ENCODE data around the gene ADAMTS17. TPM values are rescaled to one million over a fixed set of nuclear protein-coding genes. Genes with fewer than 3 reads are reported as not detected.

Gene ADAMTS17
- total RNA-seq, 8 experiments from 2014 or later: 0.33 to 2.1 (median 1.1) TPM

DNA sequence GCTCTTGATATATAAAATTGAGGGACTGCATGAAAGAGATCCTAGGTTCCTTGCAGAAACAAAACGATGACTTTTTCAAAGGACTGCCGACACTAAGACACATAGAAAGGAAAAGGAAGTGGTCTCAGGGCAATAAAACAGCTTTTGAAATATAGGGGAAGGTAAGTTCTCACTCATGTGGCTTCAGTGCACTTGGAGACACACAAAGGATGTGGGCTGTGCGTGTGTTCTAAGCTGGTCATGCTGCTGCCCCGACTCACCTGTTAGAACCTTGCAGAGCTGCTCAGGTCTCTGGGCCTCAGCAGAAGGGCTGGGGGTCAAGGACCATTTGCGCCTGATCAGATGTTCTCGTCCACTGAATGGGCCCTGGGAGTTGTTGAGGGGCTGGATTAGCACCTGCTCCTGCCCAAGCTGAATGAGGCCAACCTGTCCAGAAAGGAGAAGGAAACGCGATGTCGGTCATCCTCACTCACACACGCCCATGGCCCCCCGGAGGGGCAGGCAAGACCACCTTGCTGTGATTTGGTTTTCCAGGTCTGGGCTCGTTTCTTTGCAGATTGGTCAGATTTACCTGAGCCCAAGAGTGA lies 11.1 kb downstream of the ADAMTS17 start:
- Histone ChIP-seq H3K4me1 (replicated peaks in 1 of 2) (no peaks in the 10 kb centered on the region), H3K27ac (no peak overlapping the region), H3K4me3 (no peak overlapping the region)
- 17 to 89% (median 82%) methylated on average over 2 to 11 of the region's 12 CpGs; no CpG with 5 or more reads in 4 of the 10 experiments for WGBS, 10 experiments
- no peak for ATAC-seq (replicated peaks in 6 of 8)
- in situ Hi-C loops (cut with MboI; ENCODE audit: low pct_unique_long_range_greater_than_20kb in 2 of 9, low sequenced_read_pairs in 9 of 9, unreplicated experiment in 9 of 9): loop anchor here in 4 of 9 experiments (10.0 to 25.0 kb wide), 4 partner anchors 207 to 396 kb away; partner anchors contain the start of gene CERS3 (in 1 of the 4)

DNA sequence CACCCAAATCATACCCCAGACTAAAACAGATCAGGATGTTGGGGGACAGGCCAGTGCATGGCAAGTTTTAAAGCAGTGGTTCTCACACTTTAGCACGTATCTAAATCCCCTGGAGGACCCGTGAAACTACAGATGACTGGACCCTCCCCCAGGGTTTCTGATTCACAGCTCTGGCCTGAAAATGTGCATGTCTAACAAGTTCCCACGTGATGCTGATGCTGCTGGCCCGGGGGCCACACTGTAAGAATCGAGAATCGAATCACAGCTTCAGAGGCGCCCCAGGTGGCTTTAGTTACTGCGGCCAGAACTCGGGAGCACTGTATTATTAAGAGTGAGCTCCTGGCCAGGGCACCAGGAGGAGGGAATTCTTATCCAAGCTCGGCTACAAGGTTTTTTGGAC lies 11.6 kb downstream of the ADAMTS17 start:
- 0 to 76% (median 53%) methylated on average over 2 to 9 of the region's 10 CpGs; no CpG with 5 or more reads in 1 of the 10 experiments for WGBS, 10 experiments
- Histone ChIP-seq H3K27ac (no peak overlapping the region), H3K4me3 (no peak overlapping the region), H3K4me1 (replicated peaks in 1 of 2) (no peaks in the 10 kb centered on the region)
- ATAC-seq (replicated peaks in 6 of 8): no peak
- in situ Hi-C loops (cut with MboI; ENCODE audit: low pct_unique_long_range_greater_than_20kb in 2 of 9, low sequenced_read_pairs in 9 of 9, unreplicated experiment in 9 of 9): loop anchor here in 4 of 9 experiments (10.0 to 25.0 kb wide), 4 partner anchors 207 to 395 kb away; partner anchors contain the start of gene CERS3 (in 1 of the 4)

DNA sequence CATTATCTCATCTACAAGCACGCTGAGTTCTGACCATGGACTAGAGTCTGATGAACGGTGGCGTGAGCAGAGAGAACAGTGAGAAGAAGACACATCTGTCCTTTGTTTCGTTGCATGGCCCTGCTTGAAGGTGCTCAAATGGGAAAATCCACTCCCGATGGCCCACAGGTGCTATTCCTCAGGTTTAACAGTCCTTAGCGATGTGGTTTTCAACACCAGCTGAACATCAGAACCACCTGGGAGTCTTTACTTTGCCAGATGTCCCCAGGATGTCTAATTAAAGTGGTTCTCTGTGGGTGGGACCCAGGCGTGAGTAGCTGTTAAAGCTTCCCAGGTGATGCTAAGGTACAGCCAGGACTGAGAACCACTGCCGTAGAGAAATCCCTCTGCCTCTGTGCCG lies 13.0 kb downstream of the ADAMTS17 start:
- ATAC-seq (replicated peaks in 6 of 8): no peak
- in situ Hi-C loops (cut with MboI; ENCODE audit: low pct_unique_long_range_greater_than_20kb in 2 of 9, low sequenced_read_pairs in 9 of 9, unreplicated experiment in 9 of 9): loop anchor here in 3 of 9 experiments (25.0 kb wide), 3 partner anchors 209 to 391 kb away; partner anchors contain the start of gene CERS3 (in 1 of the 3)
- WGBS, 10 experiments: 20 to 100% (median 82%) methylated on average over 1 to 7 of the region's 9 CpGs; no CpG with 5 or more reads in 1 of the 10 experiments
- Histone ChIP-seq H3K4me3 (no peak overlapping the region), H3K27ac (no peak overlapping the region), H3K4me1 (replicated peaks in 1 of 2) (no peaks in the 10 kb centered on the region)

DNA sequence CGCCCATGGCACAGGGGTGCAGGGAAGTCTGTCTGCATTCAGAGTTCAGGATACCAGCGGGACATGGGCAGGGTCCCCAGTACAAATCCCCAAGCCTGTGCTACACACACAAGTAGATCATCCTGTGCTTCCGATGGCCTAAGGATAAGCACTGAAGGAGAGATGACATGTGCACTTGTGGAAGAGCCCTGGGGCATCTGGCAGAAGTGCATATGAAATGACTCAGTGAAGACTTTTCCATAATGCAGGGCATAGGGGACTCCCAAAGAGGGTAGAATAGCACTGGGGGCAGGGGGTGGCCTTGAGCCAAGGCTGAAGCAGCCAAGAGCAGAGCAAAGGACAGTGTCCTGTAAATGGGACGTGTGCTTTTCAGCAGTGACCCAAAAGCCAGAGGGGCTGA lies 22.9 kb downstream of the ADAMTS17 start:
- in situ Hi-C loops (cut with MboI; ENCODE audit: low pct_unique_long_range_greater_than_20kb in 2 of 9, low sequenced_read_pairs in 9 of 9, unreplicated experiment in 9 of 9): no loop called here
- ATAC-seq (replicated peaks in 6 of 8): peak in 1 of 8 experiments; percentile 79
- Histone ChIP-seq H3K4me3 (no peak overlapping the region), H3K27ac (no peak overlapping the region), H3K4me1 (replicated peaks in 1 of 2) (no peaks in the 10 kb centered on the region)
- WGBS, 10 experiments: 0 to 100% (median 41%) methylated on average over 1 to 2 of the region's 4 CpGs; no CpG with 5 or more reads in 4 of the 10 experiments

DNA sequence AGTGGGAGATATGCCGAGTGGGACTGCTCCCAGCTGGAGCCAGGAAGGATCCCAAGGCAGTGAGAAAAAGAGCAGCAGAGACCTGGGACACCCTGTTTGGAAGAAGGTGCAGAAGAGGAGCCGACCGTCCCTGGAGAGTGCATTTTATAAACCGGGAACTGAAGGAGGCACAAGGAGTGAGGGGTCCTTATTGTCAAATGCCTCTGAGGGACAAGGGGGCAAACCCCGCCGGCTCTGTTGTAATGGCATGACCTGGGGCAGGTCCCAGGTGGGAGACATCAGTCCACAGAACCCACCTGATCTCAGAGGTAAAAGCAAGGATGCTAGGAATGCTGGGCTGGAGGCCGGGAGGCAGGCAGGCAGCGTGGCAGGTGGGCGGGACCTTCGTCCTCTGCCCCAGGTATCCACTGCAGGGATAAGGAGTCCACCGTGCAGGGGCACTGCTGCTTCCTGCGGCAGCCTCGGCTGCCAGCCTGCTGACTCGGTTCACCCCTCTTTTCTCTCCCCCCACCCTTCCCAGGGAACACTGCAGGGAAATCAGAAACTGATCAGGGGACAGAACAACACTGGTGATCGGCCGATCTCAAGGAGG lies 26.9 kb downstream of the ADAMTS17 start:
- WGBS, 10 experiments: 31 to 85% (median 61%) methylated on average over 1 to 6 of the region's 16 CpGs; no CpG with 5 or more reads in 2 of the 10 experiments
- H3K4me1 ChIP-seq (replicated peaks in 1 of 2): peaks cover 6 to 9% of the 10 kb centered on the region in 2 donors
- no peak overlapping the region for H3K27ac ChIP-seq
- in situ Hi-C loops (cut with MboI; ENCODE audit: low pct_unique_long_range_greater_than_20kb in 2 of 9, low sequenced_read_pairs in 9 of 9, unreplicated experiment in 9 of 9): no loop called here
- no peak for ATAC-seq (replicated peaks in 6 of 8)
- H3K4me3 ChIP-seq: no peak overlapping the region

DNA sequence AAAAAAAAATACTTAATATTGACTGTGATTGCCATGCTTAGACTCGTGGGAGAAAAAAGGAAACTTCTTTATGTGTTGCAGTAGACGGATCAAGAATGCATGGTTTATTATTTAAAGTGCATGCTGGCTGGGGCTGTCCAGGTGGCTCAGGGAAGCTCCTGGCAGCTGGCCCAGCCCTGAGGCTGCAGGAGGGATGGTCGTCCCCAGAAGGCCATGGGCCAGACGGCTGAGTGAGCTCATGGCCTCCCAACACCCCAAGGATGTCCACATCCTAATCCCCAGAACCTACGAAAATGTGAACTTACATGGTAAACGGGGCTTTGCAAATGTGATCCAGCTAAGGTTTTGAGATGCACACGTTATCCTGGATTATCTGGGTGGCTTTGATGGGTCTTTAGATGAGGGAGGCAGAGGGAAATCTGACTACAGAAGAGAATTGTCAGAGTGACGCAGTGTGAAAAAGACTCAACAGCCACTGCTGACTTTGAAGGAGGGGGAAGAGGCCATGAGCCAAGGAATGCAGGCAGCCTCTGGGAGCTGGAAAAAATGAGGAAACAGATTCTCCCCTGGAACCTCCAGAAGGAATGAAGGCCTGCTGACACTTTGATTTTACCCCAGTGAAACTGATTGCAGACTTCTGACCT lies 29.8 kb downstream of the ADAMTS17 start:
- peaks cover 9 to 14% of the 10 kb centered on the region in 2 donors for H3K4me1 ChIP-seq (replicated peaks in 1 of 2)
- H3K4me3 ChIP-seq: no peak overlapping the region
- H3K27ac ChIP-seq: no peak overlapping the region
- no peak for ATAC-seq (replicated peaks in 6 of 8)
- 0 to 100% (median 87%) methylated on average over 1 to 8 of the region's 8 CpGs; no CpG with 5 or more reads in 1 of the 10 experiments for WGBS, 10 experiments
- in situ Hi-C loops (cut with MboI; ENCODE audit: low pct_unique_long_range_greater_than_20kb in 2 of 9, low sequenced_read_pairs in 9 of 9, unreplicated experiment in 9 of 9): no loop called here

DNA sequence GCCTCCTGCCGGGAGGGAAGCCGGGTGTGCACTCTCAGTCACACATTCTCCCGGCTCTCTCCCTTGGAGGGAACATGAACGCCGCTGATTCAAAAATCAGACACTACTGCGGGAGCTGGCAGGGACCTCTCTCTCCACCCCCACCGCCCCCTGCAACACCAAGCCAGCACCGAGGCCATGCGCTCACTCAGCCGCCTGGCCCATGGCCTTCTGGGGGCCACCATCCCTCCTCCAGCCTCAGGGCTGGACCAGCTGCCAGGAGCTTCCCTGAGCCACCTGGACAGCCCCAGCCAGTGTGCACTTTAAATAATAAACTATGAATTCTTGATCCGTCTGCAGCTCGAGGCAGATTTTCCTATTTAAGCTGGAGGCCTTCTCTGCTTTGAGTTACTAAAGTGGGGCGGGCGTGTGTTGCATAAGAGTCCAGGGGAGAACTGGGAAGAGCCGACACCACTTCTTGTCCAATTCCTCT lies 30.6 kb downstream of the ADAMTS17 start:
- in situ Hi-C loops (cut with MboI; ENCODE audit: low pct_unique_long_range_greater_than_20kb in 2 of 9, low sequenced_read_pairs in 9 of 9, unreplicated experiment in 9 of 9): no loop called here
- peaks cover 9 to 14% of the 10 kb centered on the region in 2 donors for H3K4me1 ChIP-seq (replicated peaks in 1 of 2)
- H3K27ac ChIP-seq: no peak overlapping the region
- ATAC-seq (replicated peaks in 6 of 8): peak in 1 of 8 experiments; percentile 41
- WGBS, 10 experiments: 0 to 100% (median 90%) methylated on average over 1 to 6 of the region's 15 CpGs; no CpG with 5 or more reads in 3 of the 10 experiments
- H3K4me3 ChIP-seq: no peak overlapping the region

DNA sequence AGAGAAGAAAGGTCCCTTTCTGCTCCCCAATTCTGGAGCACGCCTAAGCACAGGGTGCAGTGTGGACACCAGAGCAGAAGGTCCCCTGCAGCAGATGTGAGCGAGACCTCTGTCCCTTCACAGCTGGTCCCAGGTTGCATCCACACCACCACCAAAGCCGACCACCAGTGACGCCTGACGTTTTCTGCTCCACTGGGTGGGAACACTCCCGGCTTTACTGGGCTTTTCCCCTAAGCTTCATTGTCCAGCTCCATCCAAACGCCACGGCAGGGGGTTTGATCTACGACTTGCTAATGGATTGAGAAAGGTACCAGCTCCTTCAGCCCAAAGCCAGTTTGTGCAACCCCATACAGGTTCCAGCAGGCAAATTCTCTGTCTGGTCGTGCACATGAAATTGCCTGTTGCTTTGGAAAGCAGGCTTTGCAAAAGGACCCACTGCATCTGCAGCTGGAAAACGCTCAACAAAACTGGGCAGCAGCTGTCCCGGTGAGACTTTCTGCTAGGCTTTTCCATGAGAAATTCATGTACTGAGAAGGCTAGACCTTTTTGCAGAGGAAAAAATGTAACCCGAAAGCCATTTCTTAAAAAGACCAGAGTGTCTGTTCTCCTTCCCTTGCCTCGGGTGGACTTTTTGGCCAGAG lies 31.1 kb downstream of the ADAMTS17 start:
- ATAC-seq (replicated peaks in 6 of 8): peak in 4 of 8 experiments; percentile 67 to 80 (median 70)
- no peak overlapping the region for H3K4me3 ChIP-seq
- in situ Hi-C loops (cut with MboI; ENCODE audit: low pct_unique_long_range_greater_than_20kb in 2 of 9, low sequenced_read_pairs in 9 of 9, unreplicated experiment in 9 of 9): no loop called here
- H3K4me1 ChIP-seq (replicated peaks in 1 of 2): peaks cover 9 to 14% of the 10 kb centered on the region in 2 donors
- no peak overlapping the region for H3K27ac ChIP-seq
- WGBS, 10 experiments: 0 to 77% (median 29%) methylated on average over 1 to 6 of the region's 14 CpGs; no CpG with 5 or more reads in 1 of the 10 experiments

DNA sequence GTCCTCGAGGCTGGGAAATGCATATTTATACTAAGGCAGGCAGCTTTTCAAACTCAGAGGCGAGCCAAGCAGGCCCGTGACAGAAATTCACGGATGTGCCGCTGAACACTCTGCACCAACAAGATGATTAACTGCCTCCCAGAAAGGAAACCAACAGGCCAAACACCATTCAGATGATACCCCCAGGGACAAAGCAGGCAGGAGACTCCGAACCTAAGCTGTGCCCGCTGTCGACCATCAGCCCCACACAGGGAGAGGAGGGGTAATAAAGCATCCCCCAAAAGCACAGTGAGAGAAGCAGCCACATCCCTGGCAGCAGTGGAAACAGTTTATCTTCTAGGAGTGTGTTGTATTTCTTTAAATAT lies 31.8 kb downstream of the ADAMTS17 start:
- peak in 4 of 8 experiments; percentile 15 to 73 (median 62) for ATAC-seq (replicated peaks in 6 of 8)
- 0 to 74% (median 40%) methylated on average over 1 to 6 of the region's 8 CpGs; no CpG with 5 or more reads in 3 of the 10 experiments for WGBS, 10 experiments
- H3K4me1 ChIP-seq (replicated peaks in 1 of 2): peaks cover 9 to 14% of the 10 kb centered on the region in 2 donors
- H3K4me3 ChIP-seq: no peak overlapping the region
- in situ Hi-C loops (cut with MboI; ENCODE audit: low pct_unique_long_range_greater_than_20kb in 2 of 9, low sequenced_read_pairs in 9 of 9, unreplicated experiment in 9 of 9): no loop called here
- no peak overlapping the region for H3K27ac ChIP-seq

DNA sequence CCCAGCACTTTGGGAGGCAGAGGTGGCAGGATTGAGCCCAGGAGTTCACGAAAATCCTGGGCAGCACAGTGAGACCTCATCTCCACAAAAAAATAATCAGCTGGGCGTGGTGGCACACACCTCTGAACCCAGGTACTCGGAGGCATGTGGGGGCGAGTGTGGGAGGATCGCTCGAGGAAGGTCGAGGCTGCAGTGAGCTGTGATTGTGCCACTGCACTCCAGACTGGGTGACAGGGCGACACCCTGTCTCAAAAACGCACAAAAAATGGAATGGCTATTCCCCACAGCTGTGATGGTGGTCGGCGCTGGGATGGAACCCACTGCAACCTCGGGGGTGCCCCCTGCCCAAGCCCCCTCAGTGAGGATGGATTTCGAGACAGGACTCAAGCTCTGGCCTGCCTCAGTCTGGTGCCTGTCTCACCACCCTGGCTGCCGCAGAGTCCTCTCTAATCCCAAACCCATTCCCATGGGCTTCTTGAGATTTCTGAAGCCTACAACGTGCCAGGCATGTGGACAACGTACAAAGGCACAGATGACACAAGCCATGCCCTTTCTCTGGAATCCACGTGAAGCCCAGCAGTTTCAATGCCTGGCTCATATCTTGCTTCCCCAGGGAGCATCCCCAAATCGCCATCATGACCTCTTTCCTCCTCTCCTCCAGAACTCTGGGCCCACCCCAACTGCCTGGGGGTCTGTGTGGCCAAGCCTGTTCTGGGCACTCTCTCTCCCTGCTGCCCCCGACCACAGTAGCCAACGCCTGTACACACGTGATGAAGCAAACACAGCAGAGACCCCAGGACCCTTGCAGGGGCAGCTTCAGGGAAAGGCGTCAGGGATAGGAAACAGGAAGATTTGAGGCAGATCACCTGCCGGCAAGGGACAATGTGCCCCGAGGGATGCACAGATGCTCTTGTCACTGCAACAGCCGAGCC lies 32.4 kb downstream of the ADAMTS17 start:
- Histone ChIP-seq H3K4me3 (no peak overlapping the region), H3K4me1 (replicated peaks in 1 of 2) (peaks cover 9 to 14% of the 10 kb centered on the region in 2 donors), H3K27ac (no peak overlapping the region)
- WGBS, 10 experiments: 25 to 84% (median 70%) methylated on average over 1 to 12 of the region's 25 CpGs; no CpG with 5 or more reads in 3 of the 10 experiments
- in situ Hi-C loops (cut with MboI; ENCODE audit: low pct_unique_long_range_greater_than_20kb in 2 of 9, low sequenced_read_pairs in 9 of 9, unreplicated experiment in 9 of 9): no loop called here
- ATAC-seq (replicated peaks in 6 of 8): no peak

DNA sequence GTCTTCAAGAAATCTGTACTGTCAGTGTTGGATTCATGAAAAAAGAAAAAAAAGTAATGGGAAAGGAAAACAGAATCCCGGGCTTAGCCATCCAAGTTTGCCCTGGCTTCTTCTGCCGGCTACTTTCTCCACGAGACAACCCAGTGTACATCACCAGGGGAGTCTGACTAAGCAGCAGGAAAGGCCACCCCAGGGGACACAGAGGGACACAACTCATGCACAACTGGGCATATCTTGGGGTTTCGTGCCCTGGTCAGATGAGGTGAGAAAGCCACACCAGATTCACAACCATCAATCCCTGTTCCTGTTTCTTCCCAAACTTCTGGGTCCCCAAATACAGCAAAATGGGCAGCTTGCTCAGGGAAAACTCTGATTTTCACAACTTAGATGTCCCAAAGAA lies 33.2 kb downstream of the ADAMTS17 start:
- in situ Hi-C loops (cut with MboI; ENCODE audit: low pct_unique_long_range_greater_than_20kb in 2 of 9, low sequenced_read_pairs in 9 of 9, unreplicated experiment in 9 of 9): no loop called here
- WGBS, 10 experiments: 3 to 90% (median 80%) methylated on average over 1 to 4 of the region's 4 CpGs; no CpG with 5 or more reads in 3 of the 10 experiments
- no peak overlapping the region for H3K27ac ChIP-seq
- H3K4me3 ChIP-seq: no peak overlapping the region
- H3K4me1 ChIP-seq (replicated peaks in 1 of 2): peaks cover 9 to 14% of the 10 kb centered on the region in 2 donors
- ATAC-seq (replicated peaks in 6 of 8): no peak

DNA sequence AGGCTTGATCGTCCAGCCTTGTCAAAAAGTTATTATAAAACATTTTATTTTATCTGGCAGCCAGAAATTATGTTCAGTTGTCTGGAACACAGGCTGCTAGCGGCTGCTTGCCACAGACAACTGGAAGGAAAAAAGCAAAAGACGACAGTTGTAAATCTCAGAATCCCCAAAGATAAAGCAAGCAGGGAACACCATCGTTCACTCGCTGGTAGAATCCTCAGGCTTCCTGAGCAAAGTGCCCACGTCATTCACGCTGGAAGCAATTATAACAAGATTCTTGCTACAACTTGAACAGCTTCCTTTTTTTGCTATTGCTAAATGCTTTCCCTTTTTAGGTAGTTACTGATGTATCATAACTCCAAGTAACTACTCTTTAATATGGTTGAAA lies 33.6 kb downstream of the ADAMTS17 start:
- H3K4me1 ChIP-seq (replicated peaks in 1 of 2): peaks cover 9 to 14% of the 10 kb centered on the region in 2 donors

More for the DNA sequence above, 33.6 kb downstream of the ADAMTS17 start:
- ATAC-seq (replicated peaks in 6 of 8): no peak
- no peak overlapping the region for H3K4me3 ChIP-seq
- 1 to 90% (median 75%) methylated on average over 2 to 7 of the region's 7 CpGs; no CpG with 5 or more reads in 1 of the 10 experiments for WGBS, 10 experiments
- H3K27ac ChIP-seq: no peak overlapping the region
- in situ Hi-C loops (cut with MboI; ENCODE audit: low pct_unique_long_range_greater_than_20kb in 2 of 9, low sequenced_read_pairs in 9 of 9, unreplicated experiment in 9 of 9): no loop called here
